Hepatocyte (in vitro differentiated cells): Measurements from ENCODE around the gene SERINC2. TPM values are rescaled to one million over a fixed set of nuclear protein-coding genes. Genes with fewer than 3 reads are reported as not detected.
"Not testable (repeated sequence)": the region's sequence is repeated elsewhere in the genome, so short reads cannot be mapped to it uniquely, and the experiment has no call there.

Experiments
- DNase-seq: peaks from one replicate; pipeline ENCODE4 v3.0.0-alpha.2; 2016; ENCODE audit warnings: low spot score
- H2AFZ ChIP-seq: fragments of 200-600 bp; sonication (generic); 2 replicates; pipeline ENCODE4 v1.6.0; 2016; ENCODE audit warnings: antibody characterized with exemption, mild to moderate bottlenecking
- H3K27ac ChIP-seq: fragments of 200-600 bp; sonication (generic); 2 replicates; pipeline ENCODE4 v1.5.1; 2016; ENCODE audit warnings: mild to moderate bottlenecking
- H3K27me3 ChIP-seq: fragments of 200-600 bp; sonication (generic); 2 replicates; pipeline ENCODE4 v1.6.1; 2016
- H3K36me3 ChIP-seq: fragments of 200-600 bp; sonication (generic); replicated peaks from 2 replicates; pipeline ENCODE4 v1.5.1; 2016; ENCODE audit warnings: low read depth; ENCODE audit not compliant: insufficient read depth
- H3K4me1 ChIP-seq: fragments of 200-600 bp; sonication (generic); 2 replicates; pipeline ENCODE4 v1.5.1; 2016; ENCODE audit warnings: mild to moderate bottlenecking, moderate library complexity; ENCODE audit not compliant: insufficient read depth
- H3K4me2 ChIP-seq: fragments of 200-600 bp; sonication (generic); 2 replicates; pipeline ENCODE4 v1.6.0; 2016
- H3K4me3 ChIP-seq: fragments of 200-600 bp; sonication (generic); 2 replicates; pipeline ENCODE4 v1.5.1; 2016; ENCODE audit warnings: mild to moderate bottlenecking
- H3K79me2 ChIP-seq: fragments of 200-600 bp; sonication (generic); 2 replicates; pipeline ENCODE4 v1.6.0; 2017; ENCODE audit warnings: mild to moderate bottlenecking
- H3K9me2 ChIP-seq: fragments of 200-600 bp; sonication (generic); replicated peaks from 2 replicates; pipeline ENCODE4 v1.6.0; 2017; ENCODE audit warnings: mild to moderate bottlenecking; ENCODE audit not compliant: insufficient read depth
- H3K9me3 ChIP-seq: fragments of 200-600 bp; sonication (generic); 2 replicates; pipeline ENCODE4 v1.5.1; 2016; ENCODE audit warnings: low read depth, mild to moderate bottlenecking
- H4K20me1 ChIP-seq: fragments of 200-600 bp; sonication (generic); 2 replicates; pipeline ENCODE4 v1.6.0; 2016; ENCODE audit warnings: mild to moderate bottlenecking; ENCODE audit not compliant: insufficient read depth, poor library complexity, severe bottlenecking
- EZH2 ChIP-seq: fragments of 200-600 bp; sonication (generic); IDR thresholded peaks from 2 replicates; pipeline ENCODE4 v1.6.1; 2016; ENCODE audit warnings: antibody characterized with exemption, mild to moderate bottlenecking, borderline replicate concordance
- EZH2phosphoT487 ChIP-seq: fragments of 200-600 bp; sonication (generic); IDR thresholded peaks from one replicate; pipeline ENCODE4 v1.6.1; 2018; ENCODE audit warnings: antibody characterized with exemption, mild to moderate bottlenecking, low read depth, moderate library complexity; ENCODE audit not compliant: unreplicated experiment, severe bottlenecking
- WGBS: methylation state at CpG from one replicate; pipeline ENCODE4 v1.1.6; 2016; ENCODE audit warnings: low lambda C conversion rate; ENCODE audit errors: missing lambda C conversion rate; 5-methylcytosine and 5-hydroxymethylcytosine counted together
- polyA plus RNA-seq: library from polyadenylated mRNA; unstranded; fragments of >200 nt; fragmentation: Nextera tagmentation; extraction: Ambion mirVana; gene quantifications from 2 replicates; pipeline ENCODE4 v1.2.1, GENCODE V29; 2016
- total RNA-seq: library from RNA; depleted of rRNA; stranded (reverse); fragments of >200 nt; gene quantifications from 2 replicates; pipeline ENCODE4 v1.2.3, GENCODE V29; 2014
- TF ChIP-seq, protein P1 (sequence below): fragments of 200-600 bp; sonication (generic); IDR thresholded peaks from 2 replicates; pipeline ENCODE4 v1.5.1; 2016; ENCODE audit warnings: antibody characterized with exemption, mild to moderate bottlenecking; ENCODE audit not compliant: poor library complexity

Gene SERINC2
- total and polyA plus RNA-seq, 2 experiments from 2014 or later, result 53.6 to 164 TPM

DNA sequence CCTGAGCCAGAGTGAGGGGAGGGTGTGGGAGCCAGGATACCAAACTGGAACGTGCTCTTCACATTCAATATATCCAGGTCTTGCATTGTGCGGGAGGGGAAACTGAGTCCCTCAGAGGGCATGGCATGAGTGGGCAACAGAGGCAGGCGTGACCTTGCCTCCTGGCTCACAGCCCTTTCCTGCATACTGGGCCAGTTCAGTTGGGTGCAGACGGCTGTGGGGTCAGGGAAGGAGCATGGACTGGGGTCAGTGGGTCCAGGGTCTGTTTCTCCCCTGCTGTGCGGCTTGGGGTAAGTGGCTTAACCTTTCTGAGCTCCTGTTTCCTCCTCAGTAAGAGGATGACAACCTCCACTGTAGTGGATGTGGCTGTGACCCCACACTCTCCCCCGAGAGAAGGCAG, 16.6 kb downstream of the SERINC2 start:
- TF ChIP-seq EZH2 (no peak), EZH2phosphoT487 (no peak)
- TF ChIP-seq, protein P1, sequence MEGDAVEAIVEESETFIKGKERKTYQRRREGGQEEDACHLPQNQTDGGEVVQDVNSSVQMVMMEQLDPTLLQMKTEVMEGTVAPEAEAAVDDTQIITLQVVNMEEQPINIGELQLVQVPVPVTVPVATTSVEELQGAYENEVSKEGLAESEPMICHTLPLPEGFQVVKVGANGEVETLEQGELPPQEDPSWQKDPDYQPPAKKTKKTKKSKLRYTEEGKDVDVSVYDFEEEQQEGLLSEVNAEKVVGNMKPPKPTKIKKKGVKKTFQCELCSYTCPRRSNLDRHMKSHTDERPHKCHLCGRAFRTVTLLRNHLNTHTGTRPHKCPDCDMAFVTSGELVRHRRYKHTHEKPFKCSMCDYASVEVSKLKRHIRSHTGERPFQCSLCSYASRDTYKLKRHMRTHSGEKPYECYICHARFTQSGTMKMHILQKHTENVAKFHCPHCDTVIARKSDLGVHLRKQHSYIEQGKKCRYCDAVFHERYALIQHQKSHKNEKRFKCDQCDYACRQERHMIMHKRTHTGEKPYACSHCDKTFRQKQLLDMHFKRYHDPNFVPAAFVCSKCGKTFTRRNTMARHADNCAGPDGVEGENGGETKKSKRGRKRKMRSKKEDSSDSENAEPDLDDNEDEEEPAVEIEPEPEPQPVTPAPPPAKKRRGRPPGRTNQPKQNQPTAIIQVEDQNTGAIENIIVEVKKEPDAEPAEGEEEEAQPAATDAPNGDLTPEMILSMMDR, result no peak
- DNase-seq, result no peak
- no peaks in the 10 kb centered on the region for H3K9me2 ChIP-seq
- no peak overlapping the region for H3K27ac ChIP-seq
- H2AFZ ChIP-seq, result no peak overlapping the region
- 98% methylated on average over 6 of the region's 6 CpGs for WGBS
- H3K4me2 ChIP-seq, result no peak overlapping the region
- H3K36me3 ChIP-seq, result no peaks in the 10 kb centered on the region
- H3K4me1 ChIP-seq, result no peaks in the 10 kb centered on the region
- no peaks in the 10 kb centered on the region for H3K9me3 ChIP-seq
- no peaks in the 10 kb centered on the region for H3K27me3 ChIP-seq
- H3K4me3 ChIP-seq, result no peak overlapping the region
- H4K20me1 ChIP-seq, result no peaks in the 10 kb centered on the region
- H3K79me2 ChIP-seq, result no peaks in the 10 kb centered on the region

DNA sequence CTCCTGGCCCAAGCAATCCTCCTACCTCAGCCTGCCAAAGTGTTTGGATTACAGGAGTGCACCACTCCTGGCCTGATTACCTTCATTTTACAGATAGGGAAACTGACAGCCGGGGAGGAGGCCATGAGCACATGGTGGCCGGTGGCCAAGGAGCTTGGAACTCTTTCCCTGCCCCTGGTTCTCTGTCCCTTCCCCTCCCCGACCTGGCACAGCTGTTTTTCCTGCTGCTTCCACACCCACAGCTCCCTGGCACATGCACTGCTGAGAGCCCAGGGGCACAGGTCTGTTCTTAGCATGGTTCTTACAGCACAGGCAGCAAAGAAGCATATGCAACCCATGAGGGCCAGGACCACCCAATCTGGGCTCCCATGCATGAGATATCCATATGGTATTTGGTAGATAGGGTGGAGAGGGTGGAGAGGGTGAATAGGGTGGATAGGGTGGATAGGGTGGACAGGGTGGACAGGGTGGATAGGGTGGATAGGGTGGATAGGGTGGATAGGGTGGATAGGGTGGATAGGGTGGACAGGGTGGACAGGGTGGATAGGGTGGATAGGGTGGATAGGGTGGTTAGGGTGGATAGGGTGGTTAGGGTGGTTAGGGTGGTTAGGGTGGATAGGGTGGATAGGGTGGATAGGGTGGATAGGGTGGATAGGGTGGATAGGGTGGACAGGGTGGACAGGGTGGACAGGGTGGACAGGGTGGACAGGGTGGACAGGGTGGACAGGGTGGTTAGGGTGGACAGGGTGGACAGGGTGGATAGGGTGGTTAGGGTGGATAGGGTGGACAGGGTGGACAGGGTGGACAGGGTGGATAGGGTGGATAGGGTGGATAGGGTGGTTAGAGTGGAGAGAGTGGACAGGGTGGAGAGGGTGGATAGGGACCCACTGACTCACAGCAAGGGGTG, 18.6 kb downstream of the SERINC2 start:
- not testable (repeated sequence) for H2AFZ ChIP-seq, H3K9me3 ChIP-seq, H3K4me3 ChIP-seq, H3K36me3 ChIP-seq, H4K20me1 ChIP-seq, H3K79me2 ChIP-seq, H3K9me2 ChIP-seq, H3K27ac ChIP-seq, H3K4me1 ChIP-seq, H3K4me2 ChIP-seq, H3K27me3 ChIP-seq
- 91% methylated on average over 3 of the region's 3 CpGs for WGBS
- DNase-seq, result peak; percentile 9

DNA sequence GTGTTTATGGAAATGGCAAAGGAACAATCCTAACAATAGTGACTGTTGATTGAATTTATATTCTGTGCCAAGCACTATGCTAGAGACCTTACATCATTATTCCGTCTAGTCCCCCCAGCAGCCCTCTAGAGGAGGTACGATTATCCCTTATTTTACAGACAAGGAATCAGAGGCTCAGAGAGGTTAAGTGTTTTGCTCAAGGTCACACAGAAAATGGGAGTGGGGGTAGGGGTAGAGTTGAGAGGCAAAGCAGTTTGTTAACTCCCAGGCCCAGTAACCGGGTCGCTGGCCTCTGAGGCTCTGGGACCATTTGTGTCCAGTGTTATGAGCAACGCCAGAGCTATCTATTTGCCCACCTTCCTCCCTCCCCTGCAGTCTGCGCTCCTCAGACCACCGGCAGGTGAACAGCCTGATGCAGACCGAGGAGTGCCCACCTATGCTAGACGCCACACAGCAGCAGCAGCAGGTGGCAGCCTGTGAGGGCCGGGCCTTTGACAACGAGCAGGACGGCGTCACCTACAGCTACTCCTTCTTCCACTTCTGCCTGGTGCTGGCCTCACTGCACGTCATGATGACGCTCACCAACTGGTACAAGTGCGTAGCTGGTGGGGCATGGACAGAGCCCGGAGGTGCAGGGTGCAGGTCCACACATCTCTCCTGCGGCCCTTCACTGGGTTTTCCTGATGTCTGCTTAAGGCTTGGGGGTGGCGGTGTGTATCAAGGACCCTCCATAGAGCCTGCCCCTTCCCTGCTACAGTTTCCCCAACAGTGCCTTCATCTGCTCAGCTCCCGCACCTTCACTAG, 19.8 kb downstream of the SERINC2 start:
- TF ChIP-seq EZH2phosphoT487, result no peak
- no peak for TF ChIP-seq EZH2
- TF ChIP-seq, protein P1, result no peak

More for the DNA sequence above, 19.8 kb downstream of the SERINC2 start:
- 90% methylated on average over 20 of the region's 20 CpGs for WGBS
- no peak overlapping the region for H3K27ac ChIP-seq
- H2AFZ ChIP-seq, result no peak overlapping the region
- no peaks in the 10 kb centered on the region for H3K4me1 ChIP-seq
- no peaks in the 10 kb centered on the region for H3K27me3 ChIP-seq
- no peak for DNase-seq
- no peaks in the 10 kb centered on the region for H3K36me3 ChIP-seq
- no peak overlapping the region for H3K4me3 ChIP-seq
- H4K20me1 ChIP-seq, result no peaks in the 10 kb centered on the region
- H3K9me2 ChIP-seq, result no peaks in the 10 kb centered on the region
- no peaks in the 10 kb centered on the region for H3K79me2 ChIP-seq
- H3K4me2 ChIP-seq, result no peak overlapping the region
- no peaks in the 10 kb centered on the region for H3K9me3 ChIP-seq
